Measurements from ENCODE around the gene UBE3B. TPM values are rescaled to one million over a fixed set of nuclear protein-coding genes. Genes with fewer than 3 reads are reported as not detected.

UBE3B gene
- polyA plus RNA-seq, 4 donors = 24.8 to 39.3 (median 35.2) TPM

- no peak for DNase-seq (ENCODE audit: low read depth in 4 of 4, low spot score in 2 of 4)
Observed at GRCh38 chr12:109449845-109450532, 27.4 kb upstream of the UBE3B start.

GRCh38 chr12:109450980-109451379 is 26.5 kb upstream of the UBE3B start:
- DNase-seq (ENCODE audit: low read depth in 4 of 4, low spot score in 2 of 4) = no peak

- DNase-seq (ENCODE audit: low read depth in 4 of 4, low spot score in 2 of 4) = no peak
Observed at GRCh38 chr12:109451400-109451799, 26.0 kb upstream of the UBE3B start.

- no peak for DNase-seq (ENCODE audit: low read depth in 4 of 4, low spot score in 2 of 4)
Observed at GRCh38 chr12:109452489-109452888, 24.9 kb upstream of the UBE3B start.

- DNase-seq (ENCODE audit: low read depth in 4 of 4, low spot score in 2 of 4) = no peak
Observed at GRCh38 chr12:109455706-109456105, 21.7 kb upstream of the UBE3B start.

- DNase-seq (ENCODE audit: low read depth in 4 of 4, low spot score in 2 of 4) = no peak
Observed at GRCh38 chr12:109458086-109458485, 19.3 kb upstream of the UBE3B start.

GRCh38 chr12:109458771-109459208 is 18.6 kb upstream of the UBE3B start:
- DNase-seq (ENCODE audit: low read depth in 4 of 4, low spot score in 2 of 4) = no peak

GRCh38 chr12:109459247-109459646 is 18.2 kb upstream of the UBE3B start:
- DNase-seq (ENCODE audit: low read depth in 4 of 4, low spot score in 2 of 4) = no peak

- no peak for DNase-seq (ENCODE audit: low read depth in 4 of 4, low spot score in 2 of 4)
Observed at GRCh38 chr12:109460538-109460937, 16.9 kb upstream of the UBE3B start.

- DNase-seq (ENCODE audit: low read depth in 4 of 4, low spot score in 2 of 4) = no peak
Observed at GRCh38 chr12:109461049-109461845, 16.2 kb upstream of the UBE3B start.

GRCh38 chr12:109461846-109462756 is 15.3 kb upstream of the UBE3B start:
- no peak for DNase-seq (ENCODE audit: low read depth in 4 of 4, low spot score in 2 of 4)

- peak; percentile 74 to 90 (median 86) for DNase-seq (ENCODE audit: low read depth in 4 of 4, low spot score in 2 of 4)
Observed at GRCh38 chr12:109462868-109463692, 14.4 kb upstream of the UBE3B start.

- DNase-seq (ENCODE audit: low read depth in 4 of 4, low spot score in 2 of 4) = no peak
Observed at GRCh38 chr12:109463756-109464155, 13.7 kb upstream of the UBE3B start.

GRCh38 chr12:109464642-109465351 is 12.6 kb upstream of the UBE3B start:
- no peak for DNase-seq (ENCODE audit: low read depth in 4 of 4, low spot score in 2 of 4)

- no peak for DNase-seq (ENCODE audit: low read depth in 4 of 4, low spot score in 2 of 4)
Observed at GRCh38 chr12:109466305-109466704, 11.1 kb upstream of the UBE3B start.

GRCh38 chr12:109466821-109467220 is 10.6 kb upstream of the UBE3B start:
- no peak for DNase-seq (ENCODE audit: low read depth in 4 of 4, low spot score in 2 of 4)

- DNase-seq (ENCODE audit: low read depth in 4 of 4, low spot score in 2 of 4) = no peak
Observed at GRCh38 chr12:109467978-109468676, 9.3 kb upstream of the UBE3B start.

GRCh38 chr12:109469517-109469916 is 7.9 kb upstream of the UBE3B start:
- DNase-seq (ENCODE audit: low read depth in 4 of 4, low spot score in 2 of 4) = no peak

GRCh38 chr12:109473006-109473405 is 4.4 kb upstream of the UBE3B start:
- DNase-seq (ENCODE audit: low read depth in 4 of 4, low spot score in 2 of 4) = no peak

Data from left renal cortex interstitium (tissue), 4 donors.